A673 (cell line): Measurements from ENCODE around the gene SLC47A2. TPM values are rescaled to one million over a fixed set of nuclear protein-coding genes. Genes with fewer than 3 reads are reported as not detected.

Experiments
- BruUV-seq: library from RNA; stranded (reverse); fragments of 400-500 nt; replicated peaks from 2 replicates; lab custom pipeline; 2021; lab: Mats Ljungman, UMichigan
- CTCF ChIA-PET: fragments of 300-600 bp; sonication (Branson Sonifier 250); formaldehyde crosslinking; loops from one replicate; lab custom pipeline; 2022; ENCODE audit warnings: antibody characterized with exemption; lab: Charles Lee
- POLR2A ChIA-PET: fragments of 300-600 bp; sonication (Branson Sonifier 250); formaldehyde crosslinking; loops from one replicate; lab custom pipeline; 2022; ENCODE audit warnings: antibody characterized with exemption; ENCODE audit not compliant: low non-redundant PET; lab: Charles Lee
- DNase-seq: peaks from one replicate; pipeline ENCODE4 v3.0.0-alpha.2; 2015; ENCODE audit warnings: low spot score
- H3K27ac ChIP-seq: fragments of 200-600 bp; sonication (generic); 2 replicates; pipeline ENCODE4 v1.5.1; 2016; ENCODE audit warnings: mixed run types, low read depth, mild to moderate bottlenecking, mixed read lengths, antibody characterized with exemption, low read length; ENCODE audit not compliant: poor library complexity, severe bottlenecking
- H3K27me3 ChIP-seq: fragments of 200-600 bp; sonication (generic); replicated peaks from 2 replicates; pipeline ENCODE4 v1.6.1; 2017; ENCODE audit warnings: mixed run types, low read depth, mild to moderate bottlenecking, mixed read lengths, antibody characterized with exemption, low read length; ENCODE audit not compliant: insufficient read depth, poor library complexity
- H3K36me3 ChIP-seq: fragments of 200-600 bp; sonication (generic); 2 replicates; pipeline ENCODE4 v1.6.1; 2016; ENCODE audit warnings: mixed run types, mild to moderate bottlenecking, mixed read lengths, antibody characterized with exemption, low read length; ENCODE audit not compliant: insufficient read depth, poor library complexity, severe bottlenecking
- H3K4me1 ChIP-seq: fragments of 200-600 bp; sonication (generic); 2 replicates; pipeline ENCODE4 v1.6.1; 2017; ENCODE audit warnings: mixed run types, mild to moderate bottlenecking, mixed read lengths, antibody characterized with exemption, low read length; ENCODE audit not compliant: insufficient read depth, poor library complexity, severe bottlenecking
- H3K4me3 ChIP-seq: fragments of 200-600 bp; sonication (generic); 2 replicates; pipeline ENCODE4 v1.5.1; 2016; ENCODE audit warnings: low read depth, mixed run types, mild to moderate bottlenecking, mixed read lengths, low read length; ENCODE audit not compliant: poor library complexity, severe bottlenecking
- H3K9me3 ChIP-seq: fragments of 200-600 bp; sonication (generic); 2 replicates; pipeline ENCODE4 v1.6.1; 2016; ENCODE audit warnings: mixed run types, low read depth, mild to moderate bottlenecking, mixed read lengths, antibody characterized with exemption, low read length; ENCODE audit not compliant: poor library complexity, severe bottlenecking
- EZH2 ChIP-seq: fragments of 200-600 bp; sonication (generic); IDR thresholded peaks from 2 replicates; pipeline ENCODE4 v1.6.1; 2017; ENCODE audit warnings: borderline replicate concordance, low read depth, mild to moderate bottlenecking, mixed read lengths, antibody characterized with exemption, low read length; ENCODE audit not compliant: poor library complexity, severe bottlenecking
- intact Hi-C: fragments of 100-400 bp; cut with micrococcal nuclease; formaldehyde crosslinking; loops from one replicate; pipeline ENCODE4 v1.10.0; 2022; ENCODE audit not compliant: unreplicated experiment
- total RNA-seq: library from RNA; stranded (reverse); gene quantifications from 2 replicates; pipeline ENCODE4 v1.2.3, GENCODE V29; 2021
- TF ChIP-seq, protein P1 (sequence below): fragments of 300-800, 200-600 bp; sonication (generic); conservative IDR thresholded peaks from 2 replicates; pipeline ENCODE4 v1.5.1; 2017; ENCODE audit warnings: low read depth, mild to moderate bottlenecking, antibody characterized with exemption, low read length, moderate library complexity, mixed read lengths

SLC47A2 gene
- total RNA-seq, 1 experiment from 2014 or later = not detected

DNA sequence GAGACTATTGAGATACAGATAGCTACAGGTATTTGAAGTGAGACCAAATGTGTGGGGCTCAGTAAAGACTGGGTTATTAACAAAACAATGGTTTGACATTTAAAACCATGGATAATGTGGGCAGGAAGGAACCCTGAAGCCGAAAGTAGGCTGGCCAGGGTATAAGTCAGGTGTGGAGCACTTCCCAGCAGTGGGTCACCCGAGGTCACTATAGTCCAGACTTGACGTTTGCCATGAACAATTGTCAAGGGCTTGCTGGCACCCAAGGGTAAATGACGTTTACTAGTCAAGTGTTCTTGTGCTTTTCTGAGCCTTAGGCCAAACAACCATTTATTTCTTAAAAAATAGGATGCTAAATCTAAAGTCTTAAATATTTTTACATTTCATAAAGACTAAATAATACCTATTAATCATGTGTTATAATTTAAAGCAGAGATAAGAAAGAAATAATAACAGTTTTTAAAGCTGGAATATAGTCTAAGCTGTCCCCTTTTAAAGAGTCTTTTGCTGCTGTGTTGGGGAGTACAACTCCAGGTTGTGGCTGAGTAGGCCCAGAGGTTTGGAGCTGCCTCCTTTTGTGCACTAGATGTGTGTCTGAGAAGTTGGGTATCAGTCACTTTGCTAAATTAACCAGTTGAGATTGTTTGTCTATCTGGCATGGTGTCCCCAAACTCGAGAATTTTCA, 52.1 kb downstream of the SLC47A2 start:
- no peaks in the 10 kb centered on the region for H3K4me1 ChIP-seq
- POLR2A ChIA-PET = no interaction called here
- CTCF ChIA-PET = no interaction called here
- H3K9me3 ChIP-seq = no peaks in the 10 kb centered on the region
- no peak for DNase-seq
- BruUV-seq = no TSS peak
- TF ChIP-seq, protein P1, sequence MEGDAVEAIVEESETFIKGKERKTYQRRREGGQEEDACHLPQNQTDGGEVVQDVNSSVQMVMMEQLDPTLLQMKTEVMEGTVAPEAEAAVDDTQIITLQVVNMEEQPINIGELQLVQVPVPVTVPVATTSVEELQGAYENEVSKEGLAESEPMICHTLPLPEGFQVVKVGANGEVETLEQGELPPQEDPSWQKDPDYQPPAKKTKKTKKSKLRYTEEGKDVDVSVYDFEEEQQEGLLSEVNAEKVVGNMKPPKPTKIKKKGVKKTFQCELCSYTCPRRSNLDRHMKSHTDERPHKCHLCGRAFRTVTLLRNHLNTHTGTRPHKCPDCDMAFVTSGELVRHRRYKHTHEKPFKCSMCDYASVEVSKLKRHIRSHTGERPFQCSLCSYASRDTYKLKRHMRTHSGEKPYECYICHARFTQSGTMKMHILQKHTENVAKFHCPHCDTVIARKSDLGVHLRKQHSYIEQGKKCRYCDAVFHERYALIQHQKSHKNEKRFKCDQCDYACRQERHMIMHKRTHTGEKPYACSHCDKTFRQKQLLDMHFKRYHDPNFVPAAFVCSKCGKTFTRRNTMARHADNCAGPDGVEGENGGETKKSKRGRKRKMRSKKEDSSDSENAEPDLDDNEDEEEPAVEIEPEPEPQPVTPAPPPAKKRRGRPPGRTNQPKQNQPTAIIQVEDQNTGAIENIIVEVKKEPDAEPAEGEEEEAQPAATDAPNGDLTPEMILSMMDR = no peak
- no peak for TF ChIP-seq EZH2
- no peak overlapping the region for H3K27ac ChIP-seq
- H3K4me3 ChIP-seq = no peak overlapping the region
- peaks cover 15% of the 10 kb centered on the region for H3K36me3 ChIP-seq
- no peaks in the 10 kb centered on the region for H3K27me3 ChIP-seq
- intact Hi-C loops = no loop called here

DNA sequence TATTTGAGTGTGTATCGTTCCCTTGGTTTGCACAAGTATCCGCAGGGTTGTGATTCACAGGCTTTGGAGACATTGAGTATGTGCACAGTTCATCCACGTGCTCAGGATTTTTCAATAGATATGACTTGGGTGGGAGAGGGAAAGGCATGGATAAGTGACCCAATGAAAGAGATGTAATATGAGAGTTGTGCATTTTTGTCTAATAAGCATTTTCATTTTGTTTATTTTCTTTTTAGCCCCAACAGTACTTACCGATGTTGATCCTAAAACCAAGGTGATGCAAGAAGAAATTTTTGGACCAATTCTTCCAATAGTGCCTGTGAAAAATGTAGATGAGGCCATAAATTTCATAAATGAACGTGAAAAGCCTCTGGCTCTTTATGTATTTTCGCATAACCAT, 53.3 kb downstream of the SLC47A2 start:
- no TSS peak for BruUV-seq
- TF ChIP-seq, protein P1 = no peak
- no peak for TF ChIP-seq EZH2
- Histone ChIP-seq H3K36me3 (peaks cover 16% of the 10 kb centered on the region), H3K4me1 (no peaks in the 10 kb centered on the region), H3K27ac (no peak overlapping the region), H3K4me3 (no peak overlapping the region), H3K27me3 (no peaks in the 10 kb centered on the region), H3K9me3 (no peaks in the 10 kb centered on the region)
- ChIA-PET CTCF (no interaction called here), POLR2A (no interaction called here)
- DNase-seq = no peak
- intact Hi-C loops = no loop called here

DNA sequence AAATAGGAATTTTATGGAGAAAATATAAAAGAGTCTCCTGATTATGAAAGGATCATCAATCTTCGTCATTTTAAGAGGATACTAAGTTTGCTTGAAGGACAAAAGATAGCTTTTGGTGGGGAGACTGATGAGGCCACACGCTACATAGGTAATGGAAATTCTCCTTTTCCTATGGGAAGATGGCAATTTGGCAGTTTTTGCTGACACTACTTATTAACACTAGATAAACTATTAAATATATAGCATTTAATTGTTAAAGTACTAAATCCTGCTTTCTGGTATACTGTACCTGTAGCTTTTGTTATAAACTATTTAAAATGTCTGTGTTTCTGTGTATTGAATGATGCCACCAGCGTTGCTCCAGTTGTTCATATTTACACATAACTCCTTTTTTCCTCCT, 55.3 kb downstream of the SLC47A2 start:
- peaks cover 28% of the 10 kb centered on the region for H3K36me3 ChIP-seq
- no peak overlapping the region for H3K27ac ChIP-seq
- no peaks in the 10 kb centered on the region for H3K27me3 ChIP-seq
- TF ChIP-seq, protein P1 = no peak
- TF ChIP-seq EZH2 = no peak
- POLR2A ChIA-PET = no interaction called here
- no peak for DNase-seq
- no TSS peak for BruUV-seq
- CTCF ChIA-PET = no interaction called here
- intact Hi-C loops = no loop called here
- H3K4me1 ChIP-seq = no peaks in the 10 kb centered on the region
- H3K9me3 ChIP-seq = no peaks in the 10 kb centered on the region
- H3K4me3 ChIP-seq = no peak overlapping the region
